Measurements from ENCODE around the gene DTX3L. TPM values are rescaled to one million over a fixed set of nuclear protein-coding genes. Genes with fewer than 3 reads are reported as not detected.

The DTX3L gene
- total and polyA plus RNA-seq, 2 experiments from 2014 or later = 1.8 to 6.8 TPM

DNA sequence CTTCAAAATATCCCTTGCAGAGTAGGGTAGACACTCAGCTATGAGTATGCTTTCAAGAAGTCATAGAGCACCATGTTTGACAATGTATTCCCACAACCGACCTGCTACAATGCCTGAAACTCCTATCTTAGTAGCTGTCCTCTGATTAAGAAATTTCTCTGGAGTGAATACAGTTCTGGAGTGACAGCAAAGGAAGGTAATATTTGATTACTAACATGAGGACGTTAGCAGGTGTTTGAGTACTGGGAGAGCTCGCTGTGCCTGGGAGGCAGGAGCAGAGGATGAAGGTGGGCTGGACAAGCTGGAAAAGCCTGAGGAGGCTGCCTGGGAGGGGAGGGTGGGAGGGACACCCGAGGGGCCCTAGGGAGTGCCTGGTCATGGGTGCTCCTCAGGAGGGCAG is 56.3 kb downstream of the DTX3L start:
- Histone ChIP-seq H3F3A (replicated peaks; ENCODE audit: low read depth) (no peaks in the 10 kb centered on the region), H3K4me3 (no peak overlapping the region), H4K20me1 (replicated peaks; ENCODE audit: insufficient read depth) (no peaks in the 10 kb centered on the region), H3K79me2 (replicated peaks; ENCODE audit: insufficient read depth) (no peaks in the 10 kb centered on the region), H3K9me2 (ENCODE audit: insufficient read depth) (no peaks in the 10 kb centered on the region), H3K27ac (ENCODE audit: low read depth) (no peak overlapping the region), H3K36me3 (ENCODE audit: insufficient read depth) (no peaks in the 10 kb centered on the region), H3K27me3 (ENCODE audit: insufficient read depth) (no peaks in the 10 kb centered on the region), H3K4me1 (ENCODE audit: insufficient read depth) (peaks cover 5% of the 10 kb centered on the region), H2AFZ (no peak overlapping the region), H3K4me2 (no peak overlapping the region)
- H3K9me3 Mint-ChIP-seq = no peaks in the 10 kb centered on the region
- peaks cover 3% of the 10 kb centered on the region for H3K27me3 Mint-ChIP-seq (ENCODE audit: insufficient read depth, low read depth, poor library complexity)
- TF ChIP-seq JUNB (IDR thresholded peaks at IDR 0.05; ENCODE audit: unreplicated experiment) (no peak), EZH2phosphoT487 (IDR thresholded peaks at IDR 0.05; ENCODE audit: unreplicated experiment) (no peak), EZH2 (IDR thresholded peaks at IDR 0.05; ENCODE audit: low read depth, unreplicated experiment) (no peak), POLR2AphosphoS5 (IDR thresholded peaks at IDR 0.05; ENCODE audit: low read depth) (no peak), STAT1 (IDR thresholded peaks at IDR 0.05; ENCODE audit: unreplicated experiment) (no peak), CREB1 (CRISPR knock-in tag; IDR thresholded peaks at IDR 0.05; ENCODE audit: low read depth) (no peak), NANOG (IDR thresholded peaks at IDR 0.05; ENCODE audit: borderline replicate concordance) (no peak), ZNF331 (CRISPR knock-in tag; IDR thresholded peaks at IDR 0.05; ENCODE audit: low read depth) (no peak), ZNF114 (CRISPR knock-in tag; IDR thresholded peaks at IDR 0.05) (no peak)
- TF ChIP-seq, protein P1, sequence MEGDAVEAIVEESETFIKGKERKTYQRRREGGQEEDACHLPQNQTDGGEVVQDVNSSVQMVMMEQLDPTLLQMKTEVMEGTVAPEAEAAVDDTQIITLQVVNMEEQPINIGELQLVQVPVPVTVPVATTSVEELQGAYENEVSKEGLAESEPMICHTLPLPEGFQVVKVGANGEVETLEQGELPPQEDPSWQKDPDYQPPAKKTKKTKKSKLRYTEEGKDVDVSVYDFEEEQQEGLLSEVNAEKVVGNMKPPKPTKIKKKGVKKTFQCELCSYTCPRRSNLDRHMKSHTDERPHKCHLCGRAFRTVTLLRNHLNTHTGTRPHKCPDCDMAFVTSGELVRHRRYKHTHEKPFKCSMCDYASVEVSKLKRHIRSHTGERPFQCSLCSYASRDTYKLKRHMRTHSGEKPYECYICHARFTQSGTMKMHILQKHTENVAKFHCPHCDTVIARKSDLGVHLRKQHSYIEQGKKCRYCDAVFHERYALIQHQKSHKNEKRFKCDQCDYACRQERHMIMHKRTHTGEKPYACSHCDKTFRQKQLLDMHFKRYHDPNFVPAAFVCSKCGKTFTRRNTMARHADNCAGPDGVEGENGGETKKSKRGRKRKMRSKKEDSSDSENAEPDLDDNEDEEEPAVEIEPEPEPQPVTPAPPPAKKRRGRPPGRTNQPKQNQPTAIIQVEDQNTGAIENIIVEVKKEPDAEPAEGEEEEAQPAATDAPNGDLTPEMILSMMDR (conservative IDR thresholded peaks at IDR 0.05; ENCODE audit: low read depth in 2 of 2) = no peak
- TF ChIP-seq, protein P2, sequence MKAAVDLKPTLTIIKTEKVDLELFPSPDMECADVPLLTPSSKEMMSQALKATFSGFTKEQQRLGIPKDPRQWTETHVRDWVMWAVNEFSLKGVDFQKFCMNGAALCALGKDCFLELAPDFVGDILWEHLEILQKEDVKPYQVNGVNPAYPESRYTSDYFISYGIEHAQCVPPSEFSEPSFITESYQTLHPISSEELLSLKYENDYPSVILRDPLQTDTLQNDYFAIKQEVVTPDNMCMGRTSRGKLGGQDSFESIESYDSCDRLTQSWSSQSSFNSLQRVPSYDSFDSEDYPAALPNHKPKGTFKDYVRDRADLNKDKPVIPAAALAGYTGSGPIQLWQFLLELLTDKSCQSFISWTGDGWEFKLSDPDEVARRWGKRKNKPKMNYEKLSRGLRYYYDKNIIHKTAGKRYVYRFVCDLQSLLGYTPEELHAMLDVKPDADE (IDR thresholded peaks at IDR 0.05) = no peak
- TF ChIP-seq, protein P3, sequence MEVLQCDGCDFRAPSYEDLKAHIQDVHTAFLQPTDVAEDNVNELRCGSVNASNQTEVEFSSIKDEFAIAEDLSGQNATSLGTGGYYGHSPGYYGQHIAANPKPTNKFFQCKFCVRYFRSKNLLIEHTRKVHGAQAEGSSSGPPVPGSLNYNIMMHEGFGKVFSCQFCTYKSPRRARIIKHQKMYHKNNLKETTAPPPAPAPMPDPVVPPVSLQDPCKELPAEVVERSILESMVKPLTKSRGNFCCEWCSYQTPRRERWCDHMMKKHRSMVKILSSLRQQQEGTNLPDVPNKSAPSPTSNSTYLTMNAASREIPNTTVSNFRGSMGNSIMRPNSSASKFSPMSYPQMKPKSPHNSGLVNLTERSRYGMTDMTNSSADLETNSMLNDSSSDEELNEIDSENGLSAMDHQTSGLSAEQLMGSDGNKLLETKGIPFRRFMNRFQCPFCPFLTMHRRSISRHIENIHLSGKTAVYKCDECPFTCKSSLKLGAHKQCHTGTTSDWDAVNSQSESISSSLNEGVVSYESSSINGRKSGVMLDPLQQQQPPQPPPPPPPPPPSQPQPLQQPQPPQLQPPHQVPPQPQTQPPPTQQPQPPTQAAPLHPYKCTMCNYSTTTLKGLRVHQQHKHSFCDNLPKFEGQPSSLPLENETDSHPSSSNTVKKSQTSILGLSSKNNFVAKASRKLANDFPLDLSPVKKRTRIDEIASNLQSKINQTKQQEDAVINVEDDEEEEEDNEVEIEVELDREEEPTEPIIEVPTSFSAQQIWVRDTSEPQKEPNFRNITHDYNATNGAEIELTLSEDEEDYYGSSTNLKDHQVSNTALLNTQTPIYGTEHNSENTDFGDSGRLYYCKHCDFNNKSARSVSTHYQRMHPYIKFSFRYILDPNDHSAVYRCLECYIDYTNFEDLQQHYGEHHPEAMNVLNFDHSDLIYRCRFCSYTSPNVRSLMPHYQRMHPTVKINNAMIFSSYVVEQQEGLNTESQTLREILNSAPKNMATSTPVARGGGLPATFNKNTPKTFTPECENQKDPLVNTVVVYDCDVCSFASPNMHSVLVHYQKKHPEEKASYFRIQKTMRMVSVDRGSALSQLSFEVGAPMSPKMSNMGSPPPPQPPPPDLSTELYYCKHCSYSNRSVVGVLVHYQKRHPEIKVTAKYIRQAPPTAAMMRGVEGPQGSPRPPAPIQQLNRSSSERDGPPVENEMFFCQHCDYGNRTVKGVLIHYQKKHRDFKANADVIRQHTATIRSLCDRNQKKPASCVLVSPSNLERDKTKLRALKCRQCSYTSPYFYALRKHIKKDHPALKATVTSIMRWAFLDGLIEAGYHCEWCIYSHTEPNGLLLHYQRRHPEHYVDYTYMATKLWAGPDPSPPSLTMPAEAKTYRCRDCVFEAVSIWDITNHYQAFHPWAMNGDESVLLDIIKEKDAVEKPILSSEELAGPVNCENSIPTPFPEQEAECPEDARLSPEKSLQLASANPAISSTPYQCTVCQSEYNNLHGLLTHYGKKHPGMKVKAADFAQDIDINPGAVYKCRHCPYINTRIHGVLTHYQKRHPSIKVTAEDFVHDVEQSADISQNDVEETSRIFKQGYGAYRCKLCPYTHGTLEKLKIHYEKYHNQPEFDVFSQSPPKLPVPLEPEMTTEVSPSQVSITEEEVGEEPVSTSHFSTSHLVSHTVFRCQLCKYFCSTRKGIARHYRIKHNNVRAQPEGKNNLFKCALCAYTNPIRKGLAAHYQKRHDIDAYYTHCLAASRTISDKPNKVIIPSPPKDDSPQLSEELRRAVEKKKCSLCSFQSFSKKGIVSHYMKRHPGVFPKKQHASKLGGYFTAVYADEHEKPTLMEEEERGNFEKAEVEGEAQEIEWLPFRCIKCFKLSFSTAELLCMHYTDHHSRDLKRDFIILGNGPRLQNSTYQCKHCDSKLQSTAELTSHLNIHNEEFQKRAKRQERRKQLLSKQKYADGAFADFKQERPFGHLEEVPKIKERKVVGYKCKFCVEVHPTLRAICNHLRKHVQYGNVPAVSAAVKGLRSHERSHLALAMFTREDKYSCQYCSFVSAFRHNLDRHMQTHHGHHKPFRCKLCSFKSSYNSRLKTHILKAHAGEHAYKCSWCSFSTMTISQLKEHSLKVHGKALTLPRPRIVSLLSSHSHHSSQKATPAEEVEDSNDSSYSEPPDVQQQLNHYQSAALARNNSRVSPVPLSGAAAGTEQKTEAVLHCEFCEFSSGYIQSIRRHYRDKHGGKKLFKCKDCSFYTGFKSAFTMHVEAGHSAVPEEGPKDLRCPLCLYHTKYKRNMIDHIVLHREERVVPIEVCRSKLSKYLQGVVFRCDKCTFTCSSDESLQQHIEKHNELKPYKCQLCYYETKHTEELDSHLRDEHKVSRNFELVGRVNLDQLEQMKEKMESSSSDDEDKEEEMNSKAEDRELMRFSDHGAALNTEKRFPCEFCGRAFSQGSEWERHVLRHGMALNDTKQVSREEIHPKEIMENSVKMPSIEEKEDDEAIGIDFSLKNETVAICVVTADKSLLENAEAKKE (CRISPR knock-in tag; IDR thresholded peaks at IDR 0.05) = no peak
- TF ChIP-seq, protein P4, sequence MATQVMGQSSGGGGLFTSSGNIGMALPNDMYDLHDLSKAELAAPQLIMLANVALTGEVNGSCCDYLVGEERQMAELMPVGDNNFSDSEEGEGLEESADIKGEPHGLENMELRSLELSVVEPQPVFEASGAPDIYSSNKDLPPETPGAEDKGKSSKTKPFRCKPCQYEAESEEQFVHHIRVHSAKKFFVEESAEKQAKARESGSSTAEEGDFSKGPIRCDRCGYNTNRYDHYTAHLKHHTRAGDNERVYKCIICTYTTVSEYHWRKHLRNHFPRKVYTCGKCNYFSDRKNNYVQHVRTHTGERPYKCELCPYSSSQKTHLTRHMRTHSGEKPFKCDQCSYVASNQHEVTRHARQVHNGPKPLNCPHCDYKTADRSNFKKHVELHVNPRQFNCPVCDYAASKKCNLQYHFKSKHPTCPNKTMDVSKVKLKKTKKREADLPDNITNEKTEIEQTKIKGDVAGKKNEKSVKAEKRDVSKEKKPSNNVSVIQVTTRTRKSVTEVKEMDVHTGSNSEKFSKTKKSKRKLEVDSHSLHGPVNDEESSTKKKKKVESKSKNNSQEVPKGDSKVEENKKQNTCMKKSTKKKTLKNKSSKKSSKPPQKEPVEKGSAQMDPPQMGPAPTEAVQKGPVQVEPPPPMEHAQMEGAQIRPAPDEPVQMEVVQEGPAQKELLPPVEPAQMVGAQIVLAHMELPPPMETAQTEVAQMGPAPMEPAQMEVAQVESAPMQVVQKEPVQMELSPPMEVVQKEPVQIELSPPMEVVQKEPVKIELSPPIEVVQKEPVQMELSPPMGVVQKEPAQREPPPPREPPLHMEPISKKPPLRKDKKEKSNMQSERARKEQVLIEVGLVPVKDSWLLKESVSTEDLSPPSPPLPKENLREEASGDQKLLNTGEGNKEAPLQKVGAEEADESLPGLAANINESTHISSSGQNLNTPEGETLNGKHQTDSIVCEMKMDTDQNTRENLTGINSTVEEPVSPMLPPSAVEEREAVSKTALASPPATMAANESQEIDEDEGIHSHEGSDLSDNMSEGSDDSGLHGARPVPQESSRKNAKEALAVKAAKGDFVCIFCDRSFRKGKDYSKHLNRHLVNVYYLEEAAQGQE (IDR thresholded peaks at IDR 0.05; ENCODE audit: unreplicated experiment) = no peak
- peaks cover 11% of the 10 kb centered on the region for H3K4me1 Mint-ChIP-seq
- DNase-seq (ENCODE audit: low spot score) (no peak), ATAC-seq (no peak)
- H3K27ac Mint-ChIP-seq = no peak overlapping the region
- H3K36me3 Mint-ChIP-seq (ENCODE audit: low read depth) = no peaks in the 10 kb centered on the region
- no peak overlapping the region for H3K4me3 Mint-ChIP-seq
